Endodermal cell (in vitro differentiated cells): Measurements from ENCODE around the gene MYLK4. TPM values are rescaled to one million over a fixed set of nuclear protein-coding genes. Genes with fewer than 3 reads are reported as not detected.

ENCODE experiments used
- DNase-seq: peaks from one replicate; pipeline ENCODE4 v3.0.0-alpha.2; 2017
- H3K27ac ChIP-seq: 2 replicates; pipeline ENCODE4 v1.5.1; 2013; ENCODE audit warnings: mild to moderate bottlenecking, low read depth, low read length, moderate library complexity
- H3K27me3 ChIP-seq: 2 replicates; pipeline ENCODE4 v1.6.1; 2013; ENCODE audit warnings: mild to moderate bottlenecking, low read length, moderate library complexity; ENCODE audit not compliant: insufficient read depth, control insufficient read depth, poor library complexity, severe bottlenecking
- H3K36me3 ChIP-seq: 2 replicates; pipeline ENCODE4 v1.7.0; 2013; ENCODE audit warnings: mild to moderate bottlenecking, low read length, moderate library complexity; ENCODE audit not compliant: control insufficient read depth, insufficient read depth
- H3K4me1 ChIP-seq: one replicate; pipeline ENCODE4 v1.7.0; 2013; ENCODE audit warnings: low read length; ENCODE audit not compliant: control insufficient read depth, insufficient read depth
- H3K4me3 ChIP-seq: 2 replicates; pipeline ENCODE4 v1.5.1; 2013; ENCODE audit warnings: mild to moderate bottlenecking, low read length, moderate library complexity
- H3K9ac ChIP-seq: 2 replicates; pipeline ENCODE4 v1.6.1; 2013; ENCODE audit warnings: mild to moderate bottlenecking, low read length, moderate library complexity; ENCODE audit not compliant: poor library complexity, severe bottlenecking; ENCODE audit errors: extremely low read depth
- H3K9me3 ChIP-seq: 2 replicates; pipeline ENCODE4 v1.6.1; 2013; ENCODE audit warnings: mild to moderate bottlenecking, low read length, moderate library complexity; ENCODE audit not compliant: control insufficient read depth
- H3K27ac Mint-ChIP-seq: 2 replicates; pipeline ENCODE4 v1.8.0; 2020; ENCODE audit warnings: mixed read lengths
- H3K27me3 Mint-ChIP-seq: 2 replicates; pipeline ENCODE4 v1.8.0; 2021; ENCODE audit warnings: mild to moderate bottlenecking, mixed read lengths; ENCODE audit not compliant: insufficient read depth
- H3K36me3 Mint-ChIP-seq: 2 replicates; pipeline ENCODE4 v1.8.0; 2020; ENCODE audit warnings: low read depth, mixed read lengths
- H3K4me1 Mint-ChIP-seq: 2 replicates; pipeline ENCODE4 v1.8.0; 2020; ENCODE audit warnings: mixed read lengths
- H3K4me3 Mint-ChIP-seq: 2 replicates; pipeline ENCODE4 v1.8.0; 2020; ENCODE audit warnings: mild to moderate bottlenecking, moderate library complexity, mixed read lengths
- H3K9me3 Mint-ChIP-seq: 2 replicates; pipeline ENCODE4 v1.8.0; 2020; ENCODE audit warnings: mild to moderate bottlenecking, mixed read lengths
- CTCF ChIP-seq: fragments of 200-600 bp; sonication (generic); conservative IDR thresholded peaks from 2 replicates; pipeline ENCODE4 v1.5.0; 2021; ENCODE audit warnings: antibody characterized with exemption, mild to moderate bottlenecking
- WGBS, 2 experiments: methylation state at CpG; one replicate each; pipeline versions ENCODE4 v1.1.5 to v1.1.7; 2013; ENCODE audit warnings: missing lambda C conversion rate in 2 of 2, mixed read lengths in 1 of 2; ENCODE audit not compliant: insufficient coverage in 1 of 2, insufficient read length in 1 of 2; 5-methylcytosine and 5-hydroxymethylcytosine counted together
- total RNA-seq, 2 donors: library from RNA; stranded (reverse); fragmentation: NEBNext Ultra II Directional in 1 of 2; extraction: Animal tissue kit (Norgen Biotek cat#: 25700) in 1 of 2; gene quantifications; 2 replicates in 1 of 2; 3 replicates in 1 of 2; pipeline ENCODE4 v1.2.1, GENCODE V29; 2021

MYLK4 gene
- total RNA-seq, 2 donors from 2014 or later, result 0.18 to 0.20 TPM

- H3K36me3 Mint-ChIP-seq, result no peaks in the 10 kb centered on the region
These were observed 110.8 kb downstream of the MYLK4 start for GRCh38 chr6:2639896-2640295.

GRCh38 chr6:2639167-2639566, 111.6 kb downstream of the MYLK4 start:
- Histone ChIP-seq H3K27ac (no peak overlapping the region), H3K27me3 (no peaks in the 10 kb centered on the region), H3K4me1 (no peaks in the 10 kb centered on the region), H3K9me3 (no peaks in the 10 kb centered on the region), H3K4me3 (no peak overlapping the region), H3K36me3 (no peaks in the 10 kb centered on the region), H3K9ac (no peak overlapping the region)
- Mint-ChIP-seq H3K4me1 (peaks cover 2% of the 10 kb centered on the region), H3K4me3 (no peak overlapping the region), H3K27me3 (peaks cover 12% of the 10 kb centered on the region), H3K27ac (no peak overlapping the region), H3K9me3 (no peaks in the 10 kb centered on the region), H3K36me3 (no peaks in the 10 kb centered on the region)
- 90 to 91% methylated on average over 2 to 13 of the region's 13 CpGs for WGBS, 2 experiments
- DNase-seq, result no peak
- TF ChIP-seq CTCF, result no peak

More at GRCh38 chr6:2639896-2640295, 110.8 kb downstream of the MYLK4 start:
- Histone ChIP-seq H3K27me3 (no peaks in the 10 kb centered on the region), H3K36me3 (no peaks in the 10 kb centered on the region), H3K4me3 (no peak overlapping the region), H3K9me3 (no peaks in the 10 kb centered on the region), H3K4me1 (no peaks in the 10 kb centered on the region), H3K27ac (no peak overlapping the region), H3K9ac (no peak overlapping the region)
- Mint-ChIP-seq H3K9me3 (no peaks in the 10 kb centered on the region), H3K4me3 (no peak overlapping the region), H3K27ac (no peak overlapping the region), H3K4me1 (no peaks in the 10 kb centered on the region), H3K27me3 (peaks cover 12% of the 10 kb centered on the region)
- DNase-seq, result no peak
- 91 to 95% methylated on average over 7 to 8 of the region's 8 CpGs for WGBS, 2 experiments
- TF ChIP-seq CTCF, result no peak

GRCh38 chr6:2636672-2637071, 114.0 kb downstream of the MYLK4 start:
- no peaks in the 10 kb centered on the region for H3K9me3 ChIP-seq
- H3K36me3 ChIP-seq, result no peaks in the 10 kb centered on the region
- no peak overlapping the region for H3K9ac ChIP-seq
- H3K27ac ChIP-seq, result no peak overlapping the region
- TF ChIP-seq CTCF, result no peak
- H3K4me3 ChIP-seq, result no peak overlapping the region
- 95 to 98% methylated on average over 19 of the region's 19 CpGs for WGBS, 2 experiments
- no peaks in the 10 kb centered on the region for H3K27me3 ChIP-seq
- Mint-ChIP-seq H3K27me3 (peaks cover 19% of the 10 kb centered on the region), H3K9me3 (no peaks in the 10 kb centered on the region), H3K36me3 (no peaks in the 10 kb centered on the region), H3K27ac (no peak overlapping the region), H3K4me1 (peaks cover 15% of the 10 kb centered on the region), H3K4me3 (no peak overlapping the region)
- peaks cover 4% of the 10 kb centered on the region for H3K4me1 ChIP-seq
- DNase-seq, result no peak
